HG03139 (cell line): ENCODE measurements around the gene MEAK7.

ENCODE experiments used
- ATAC-seq: cut with Tn5 transposase; IDR thresholded peaks from one replicate; pipeline ENCODE4 v1.9.1; 2021; ENCODE audit not compliant: unreplicated experiment

MEAK7 gene

GRCh38 chr16:84513123-84513522 is 8.7 kb upstream of the MEAK7 start:
- no peak for ATAC-seq

GRCh38 chr16:84511831-84512230 is 7.4 kb upstream of the MEAK7 start:
- no peak for ATAC-seq

- ATAC-seq = no peak
These were observed 6.8 kb upstream of the MEAK7 start for GRCh38 chr16:84511180-84511800.

GRCh38 chr16:84509032-84509950 is 4.8 kb upstream of the MEAK7 start:
- ATAC-seq = no peak

- no peak for ATAC-seq
These were observed 4.0 kb upstream of the MEAK7 start for GRCh38 chr16:84508502-84508901.

- ATAC-seq = no peak
These were observed 2.8 kb upstream of the MEAK7 start for GRCh38 chr16:84507011-84507982.

- ATAC-seq = no peak
These were observed 1.1 kb upstream of the MEAK7 start for GRCh38 chr16:84505249-84506187.

- peak; percentile 1 for ATAC-seq
These were observed 586 bp downstream of the MEAK7 start for GRCh38 chr16:84503751-84504395.

- ATAC-seq = no peak
These were observed 1.9 kb downstream of the MEAK7 start for GRCh38 chr16:84502581-84502980.

GRCh38 chr16:84502075-84502474 is 2.4 kb downstream of the MEAK7 start:
- no peak for ATAC-seq

GRCh38 chr16:84501077-84501735 is 3.3 kb downstream of the MEAK7 start:
- no peak for ATAC-seq

GRCh38 chr16:84500531-84500930 is 3.9 kb downstream of the MEAK7 start:
- ATAC-seq = no peak

- ATAC-seq = no peak
These were observed 4.8 kb downstream of the MEAK7 start for GRCh38 chr16:84499638-84500037.

- ATAC-seq = no peak
These were observed 5.4 kb downstream of the MEAK7 start for GRCh38 chr16:84498859-84499620.

- ATAC-seq = no peak
These were observed 6.2 kb downstream of the MEAK7 start for GRCh38 chr16:84498223-84498610.

- no peak for ATAC-seq
These were observed 6.8 kb downstream of the MEAK7 start for GRCh38 chr16:84497418-84498222.

GRCh38 chr16:84496991-84497390 is 7.5 kb downstream of the MEAK7 start:
- no peak for ATAC-seq

- ATAC-seq = no peak
These were observed 9.0 kb downstream of the MEAK7 start for GRCh38 chr16:84495506-84495905.
